Stimulated activated naive CD8-positive, alpha-beta T cell treated with anti-CD3 and anti-CD28 coated beads, Interleukin-15, Interleukin-2, amounts not matched to agents 100 ng/mL and 50 ng/mL, for 24 hours (primary cell): ENCODE measurements around the gene CARD16.

Experiments used
- H3K27ac Mint-ChIP-seq: one replicate; pipeline ENCODE4 v1.8.0; 2021; ENCODE audit warnings: mild to moderate bottlenecking, mixed read lengths
- H3K27me3 Mint-ChIP-seq: one replicate; pipeline ENCODE4 v1.8.0; 2021; ENCODE audit warnings: mixed read lengths
- H3K36me3 Mint-ChIP-seq: one replicate; pipeline ENCODE4 v1.8.0; 2021; ENCODE audit warnings: low read depth, mixed read lengths
- H3K4me1 Mint-ChIP-seq: one replicate; pipeline ENCODE4 v1.8.0; 2021; ENCODE audit warnings: low read depth, mixed read lengths
- H3K4me3 Mint-ChIP-seq: one replicate; pipeline ENCODE4 v1.8.0; 2021; ENCODE audit warnings: mild to moderate bottlenecking, mixed read lengths
- H3K9me3 Mint-ChIP-seq: one replicate; pipeline ENCODE4 v1.8.0; 2021; ENCODE audit warnings: mixed read lengths

Gene CARD16

DNA sequence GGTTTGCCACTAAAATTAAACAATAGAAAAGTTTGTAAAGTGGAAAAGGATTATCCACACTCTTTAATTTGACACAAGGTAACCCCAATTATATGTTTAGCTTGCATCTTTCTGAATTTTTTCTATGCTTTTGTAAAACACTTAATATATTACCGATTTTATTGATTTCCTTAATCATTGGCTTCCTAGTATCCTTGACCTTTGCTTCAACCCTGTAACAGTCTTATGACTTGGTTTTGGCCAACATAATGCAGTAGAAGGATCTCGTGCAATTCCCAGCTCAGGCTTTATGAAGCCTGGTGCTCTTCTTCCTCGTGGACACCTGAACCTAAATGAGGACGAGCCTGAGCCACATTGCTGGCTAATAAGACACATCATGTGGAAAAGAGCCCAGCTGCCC is 53.1 kb downstream of the CARD16 start:
- H3K27me3 Mint-ChIP-seq, result no peaks in the 10 kb centered on the region
- no peak overlapping the region for H3K4me3 Mint-ChIP-seq
- no peak overlapping the region for H3K27ac Mint-ChIP-seq
- H3K36me3 Mint-ChIP-seq, result no peaks in the 10 kb centered on the region
- H3K9me3 Mint-ChIP-seq, result peaks cover 10% of the 10 kb centered on the region
- H3K4me1 Mint-ChIP-seq, result no peaks in the 10 kb centered on the region
